ENCODE measurements around the gene SMAD4.

DNA sequence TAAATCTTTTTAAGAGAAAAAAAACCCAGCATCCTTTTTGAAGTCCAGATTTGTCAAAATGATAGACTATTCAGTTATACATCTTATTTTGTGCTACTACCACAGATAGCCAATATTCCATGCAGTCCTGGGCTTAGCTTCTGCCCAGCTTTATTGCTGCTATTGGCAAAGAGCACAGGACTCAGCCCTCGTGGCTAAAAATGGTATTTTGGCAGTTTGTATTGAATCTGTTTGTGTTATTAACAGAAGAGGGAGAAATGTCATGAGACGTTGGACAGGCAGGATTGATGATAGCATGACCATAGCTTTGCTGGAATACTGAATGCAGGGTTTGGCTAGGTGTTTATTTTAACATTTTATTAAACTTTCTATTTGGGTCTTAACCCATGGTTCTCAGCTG, 42.8 kb upstream of the SMAD4 start:
- TF ChIP-seq, protein P1, sequence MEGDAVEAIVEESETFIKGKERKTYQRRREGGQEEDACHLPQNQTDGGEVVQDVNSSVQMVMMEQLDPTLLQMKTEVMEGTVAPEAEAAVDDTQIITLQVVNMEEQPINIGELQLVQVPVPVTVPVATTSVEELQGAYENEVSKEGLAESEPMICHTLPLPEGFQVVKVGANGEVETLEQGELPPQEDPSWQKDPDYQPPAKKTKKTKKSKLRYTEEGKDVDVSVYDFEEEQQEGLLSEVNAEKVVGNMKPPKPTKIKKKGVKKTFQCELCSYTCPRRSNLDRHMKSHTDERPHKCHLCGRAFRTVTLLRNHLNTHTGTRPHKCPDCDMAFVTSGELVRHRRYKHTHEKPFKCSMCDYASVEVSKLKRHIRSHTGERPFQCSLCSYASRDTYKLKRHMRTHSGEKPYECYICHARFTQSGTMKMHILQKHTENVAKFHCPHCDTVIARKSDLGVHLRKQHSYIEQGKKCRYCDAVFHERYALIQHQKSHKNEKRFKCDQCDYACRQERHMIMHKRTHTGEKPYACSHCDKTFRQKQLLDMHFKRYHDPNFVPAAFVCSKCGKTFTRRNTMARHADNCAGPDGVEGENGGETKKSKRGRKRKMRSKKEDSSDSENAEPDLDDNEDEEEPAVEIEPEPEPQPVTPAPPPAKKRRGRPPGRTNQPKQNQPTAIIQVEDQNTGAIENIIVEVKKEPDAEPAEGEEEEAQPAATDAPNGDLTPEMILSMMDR (IDR thresholded peaks at IDR 0.05), result no peak
- TF ChIP-seq CEBPB (IDR thresholded peaks at IDR 0.05), result no peak
